Activated naive CD4-positive, alpha-beta T cell treated with anti-CD3 and anti-CD28 coated beads, Interleukin-2, amount 50 U/mL, for 24 hours (primary cell): ENCODE data around the gene CDC42BPB.

Source experiments
- H3K27ac Mint-ChIP-seq: one replicate; pipeline ENCODE4 v1.8.0; 2021; ENCODE audit warnings: mild to moderate bottlenecking, mixed read lengths
- H3K27me3 Mint-ChIP-seq: one replicate; pipeline ENCODE4 v1.8.0; 2021; ENCODE audit warnings: mixed read lengths
- H3K36me3 Mint-ChIP-seq: one replicate; pipeline ENCODE4 v1.8.0; 2021; ENCODE audit warnings: mixed read lengths
- H3K4me1 Mint-ChIP-seq: one replicate; pipeline ENCODE4 v1.8.0; 2021; ENCODE audit warnings: mixed read lengths
- H3K4me3 Mint-ChIP-seq: one replicate; pipeline ENCODE4 v1.8.0; 2021; ENCODE audit warnings: mild to moderate bottlenecking, mixed read lengths
- H3K9me3 Mint-ChIP-seq: one replicate; pipeline ENCODE4 v1.8.0; 2021; ENCODE audit warnings: mixed read lengths

Gene CDC42BPB

GRCh38 chr14:102885737-102886447 lies 171.5 kb downstream of the CDC42BPB start:
- Mint-ChIP-seq H3K36me3 (peaks cover 9% of the 10 kb centered on the region), H3K27ac (no peak overlapping the region), H3K4me3 (no peak overlapping the region), H3K4me1 (peaks cover 7% of the 10 kb centered on the region), H3K9me3 (no peaks in the 10 kb centered on the region), H3K27me3 (no peaks in the 10 kb centered on the region)

DNA sequence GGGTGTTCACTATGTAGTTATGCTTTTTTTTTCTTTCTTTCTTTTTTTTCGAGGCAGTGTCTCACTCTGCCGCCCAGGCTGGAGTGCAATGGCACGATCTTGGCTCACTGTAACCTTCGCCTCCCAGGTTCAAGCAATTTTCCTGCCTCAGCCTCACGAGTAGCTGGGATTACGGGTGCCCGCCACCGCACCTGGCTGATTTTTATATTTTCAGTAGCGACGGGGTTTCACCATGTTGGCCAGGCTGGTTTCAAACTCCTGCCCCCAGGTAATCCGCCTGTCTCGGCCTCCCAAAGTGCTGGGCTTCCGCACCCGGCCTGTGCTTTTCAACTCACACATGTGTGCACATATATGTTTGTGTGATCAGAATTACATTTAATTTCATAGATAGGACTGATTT lies 173.8 kb downstream of the CDC42BPB start:
- H3K4me3 Mint-ChIP-seq: no peak overlapping the region
- no peaks in the 10 kb centered on the region for H3K9me3 Mint-ChIP-seq
- H3K27ac Mint-ChIP-seq: no peak overlapping the region
- H3K4me1 Mint-ChIP-seq: peaks cover 7% of the 10 kb centered on the region
- peaks cover 6% of the 10 kb centered on the region for H3K36me3 Mint-ChIP-seq
- no peaks in the 10 kb centered on the region for H3K27me3 Mint-ChIP-seq

GRCh38 chr14:102883089-102883541 lies 174.2 kb downstream of the CDC42BPB start:
- no peak overlapping the region for H3K4me3 Mint-ChIP-seq
- peaks cover 6% of the 10 kb centered on the region for H3K36me3 Mint-ChIP-seq
- no peaks in the 10 kb centered on the region for H3K9me3 Mint-ChIP-seq
- H3K4me1 Mint-ChIP-seq: peaks cover 7% of the 10 kb centered on the region
- no peak overlapping the region for H3K27ac Mint-ChIP-seq
- no peaks in the 10 kb centered on the region for H3K27me3 Mint-ChIP-seq
